Measurements from ENCODE around the gene GPR26.

DNA sequence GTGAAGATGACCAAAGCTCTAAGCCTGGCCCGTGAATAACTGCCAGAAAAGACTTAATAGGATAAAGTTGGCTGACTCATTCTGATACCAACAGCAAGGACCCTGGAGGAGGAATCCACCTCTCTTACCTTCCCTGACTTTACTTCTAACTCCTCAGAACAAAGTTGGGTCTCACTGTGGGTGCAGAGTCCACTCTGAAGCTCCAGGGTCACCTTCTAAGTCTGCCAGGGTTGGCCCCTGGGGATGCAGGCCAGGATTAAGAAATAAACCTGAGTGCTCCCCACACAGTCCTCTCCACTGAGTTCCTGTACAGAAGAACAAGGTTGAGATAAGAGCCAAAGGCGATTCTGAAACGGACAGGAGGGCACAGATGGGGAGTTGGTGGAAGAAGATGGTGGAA is 54.4 kb downstream of the GPR26 start:
- TF ChIP-seq, protein P1, sequence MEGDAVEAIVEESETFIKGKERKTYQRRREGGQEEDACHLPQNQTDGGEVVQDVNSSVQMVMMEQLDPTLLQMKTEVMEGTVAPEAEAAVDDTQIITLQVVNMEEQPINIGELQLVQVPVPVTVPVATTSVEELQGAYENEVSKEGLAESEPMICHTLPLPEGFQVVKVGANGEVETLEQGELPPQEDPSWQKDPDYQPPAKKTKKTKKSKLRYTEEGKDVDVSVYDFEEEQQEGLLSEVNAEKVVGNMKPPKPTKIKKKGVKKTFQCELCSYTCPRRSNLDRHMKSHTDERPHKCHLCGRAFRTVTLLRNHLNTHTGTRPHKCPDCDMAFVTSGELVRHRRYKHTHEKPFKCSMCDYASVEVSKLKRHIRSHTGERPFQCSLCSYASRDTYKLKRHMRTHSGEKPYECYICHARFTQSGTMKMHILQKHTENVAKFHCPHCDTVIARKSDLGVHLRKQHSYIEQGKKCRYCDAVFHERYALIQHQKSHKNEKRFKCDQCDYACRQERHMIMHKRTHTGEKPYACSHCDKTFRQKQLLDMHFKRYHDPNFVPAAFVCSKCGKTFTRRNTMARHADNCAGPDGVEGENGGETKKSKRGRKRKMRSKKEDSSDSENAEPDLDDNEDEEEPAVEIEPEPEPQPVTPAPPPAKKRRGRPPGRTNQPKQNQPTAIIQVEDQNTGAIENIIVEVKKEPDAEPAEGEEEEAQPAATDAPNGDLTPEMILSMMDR (IDR thresholded peaks at IDR 0.05) = no peak
- TF ChIP-seq ZFX (IDR thresholded peaks at IDR 0.05; ENCODE audit: borderline replicate concordance) = no peak
